ENCODE measurements around the gene BCL2.
A peak's percentile ranks its signal among the peaks of the same experiment; 100 is the strongest.

BCL2 gene

DNA sequence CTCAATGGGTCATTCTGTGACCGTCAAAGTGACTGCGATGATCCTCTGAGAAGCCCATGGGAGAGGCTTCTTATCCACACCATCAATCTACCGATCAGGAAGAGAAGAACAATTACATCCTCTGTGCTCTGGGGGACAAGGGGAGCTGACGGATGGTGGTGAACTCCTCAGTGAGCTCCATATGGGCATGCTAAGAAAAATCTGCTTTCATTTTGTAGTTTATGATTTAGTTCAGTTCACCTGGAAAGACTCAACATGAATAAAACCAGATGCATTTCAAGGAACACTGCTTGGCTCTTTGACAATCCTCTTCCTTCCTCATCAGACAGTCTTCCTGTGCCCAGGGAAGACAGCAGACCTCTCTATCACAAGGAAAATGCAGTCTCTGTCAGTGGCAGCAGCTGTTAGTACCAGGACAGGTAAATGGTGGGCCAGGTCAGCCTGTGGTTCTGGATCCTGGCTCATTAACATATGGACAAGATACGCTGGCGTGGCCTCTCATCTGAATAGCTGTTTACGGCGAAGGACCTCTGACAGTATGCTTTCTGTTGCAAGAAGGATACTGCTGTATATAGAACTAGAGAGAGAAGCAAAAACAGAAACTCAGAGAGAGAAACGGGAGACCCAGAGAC lies 176.9 kb downstream of the BCL2 start:
- DNase-seq (ENCODE audit: low read depth, low spot score), result no peak
- H3K4me3 ChIP-seq (ENCODE audit: low read length), result no peak overlapping the region

- DNase-seq (ENCODE audit: low read depth, low spot score), result no peak
- H3K4me3 ChIP-seq (ENCODE audit: low read length), result no peak overlapping the region
These were observed 177.8 kb downstream of the BCL2 start for GRCh38 chr18:63141778-63142176.

GRCh38 chr18:63140997-63141777 lies 178.4 kb downstream of the BCL2 start:
- H3K4me3 ChIP-seq (ENCODE audit: low read length), result no peak overlapping the region
- DNase-seq (ENCODE audit: low read depth, low spot score), result no peak

- no peak for DNase-seq (ENCODE audit: low read depth, low spot score)
- no peak overlapping the region for H3K4me3 ChIP-seq (ENCODE audit: low read length)
These were observed 179.5 kb downstream of the BCL2 start for GRCh38 chr18:63140038-63140450.

DNA sequence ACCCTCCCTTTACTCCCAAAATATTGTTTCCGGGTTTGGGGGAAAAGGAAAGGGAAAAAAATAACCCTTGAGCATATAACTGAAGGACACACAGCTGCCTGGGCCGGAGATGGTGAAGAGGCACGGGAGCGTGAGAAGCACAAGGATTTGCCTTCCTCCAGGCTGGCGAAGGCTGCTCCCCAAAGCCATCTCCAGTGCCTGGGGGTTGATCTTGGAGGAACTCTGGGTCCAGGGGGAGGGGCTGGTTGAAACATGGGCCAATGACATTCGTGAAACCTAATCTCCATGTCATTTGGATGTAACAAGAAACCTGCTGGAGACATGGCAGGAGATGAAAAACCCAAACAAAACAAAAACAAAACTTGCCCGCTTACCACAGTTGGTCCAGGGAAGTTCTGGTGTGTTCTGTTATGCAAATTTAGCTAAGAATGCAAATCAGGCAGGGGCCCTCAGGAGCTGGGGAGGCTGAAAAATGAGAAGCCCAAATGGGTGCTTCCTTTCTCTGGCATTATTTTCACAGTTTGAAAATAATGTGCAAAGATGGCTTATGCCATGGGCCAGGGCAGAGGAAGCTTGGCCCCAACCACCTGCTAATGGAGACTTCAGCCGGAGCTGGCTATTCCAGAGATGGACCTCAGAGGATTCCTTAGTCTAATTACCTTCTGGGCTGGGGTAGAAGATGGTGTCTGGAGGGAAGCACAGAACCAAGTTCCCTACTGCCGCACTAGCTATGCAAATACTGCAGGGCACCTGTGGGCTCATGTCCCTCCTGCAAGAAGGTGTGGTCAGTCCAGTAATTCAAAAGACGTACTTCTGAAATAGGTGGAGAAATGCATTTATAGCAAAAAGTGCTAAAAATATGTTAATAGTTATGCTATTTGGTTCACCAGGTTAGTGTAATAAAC lies 180.9 kb downstream of the BCL2 start:
- peak overlapping the region; percentile 43 for H3K4me3 ChIP-seq (ENCODE audit: low read length)
- DNase-seq (ENCODE audit: low read depth, low spot score), result peak; percentile 57

DNA sequence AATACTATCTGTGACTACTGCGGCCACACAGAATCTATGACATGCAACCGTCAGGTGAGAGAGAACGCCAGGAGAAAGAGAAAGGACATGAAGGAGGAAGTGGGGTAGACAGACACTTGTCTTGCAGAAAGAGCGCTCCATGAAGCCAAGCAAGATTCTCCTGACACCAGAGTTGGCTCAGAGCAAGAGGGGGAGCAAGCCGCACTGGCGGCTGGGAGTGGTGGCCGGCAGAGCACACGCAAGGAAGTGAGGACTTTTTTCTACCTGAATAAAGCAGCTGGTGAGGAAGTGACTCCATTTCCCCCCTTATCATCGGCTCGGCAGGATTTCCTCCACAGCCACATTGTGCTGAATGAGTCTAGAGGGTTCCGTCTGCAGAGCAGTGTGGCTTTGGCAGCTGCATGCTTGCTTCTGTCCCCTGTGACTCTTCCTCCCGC lies 181.6 kb downstream of the BCL2 start:
- DNase-seq (ENCODE audit: low read depth, low spot score), result peak; percentile 88

DNA sequence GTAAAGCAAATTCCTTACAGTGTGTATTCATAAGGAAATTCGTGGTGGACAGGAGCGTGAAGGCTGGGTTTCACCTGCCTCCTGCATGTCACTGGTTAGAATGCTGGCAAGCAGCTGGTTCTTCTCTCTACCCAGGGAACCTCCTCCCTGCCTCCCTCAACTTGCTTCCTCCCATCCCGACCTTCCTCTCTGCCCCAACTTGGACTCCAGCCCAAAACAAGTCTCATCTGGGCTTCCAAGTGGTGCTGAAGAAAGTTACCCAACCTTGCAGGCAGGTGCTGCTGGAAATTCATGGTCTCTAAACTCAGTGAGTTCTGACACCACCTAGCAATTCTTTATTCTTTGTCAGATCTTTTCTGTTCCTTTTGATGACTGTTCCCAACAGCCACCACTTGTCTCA lies 184.5 kb downstream of the BCL2 start:
- no peak for DNase-seq (ENCODE audit: low read depth, low spot score)
- H3K4me3 ChIP-seq (ENCODE audit: low read length), result no peak overlapping the region

More for the DNA sequence above, 181.6 kb downstream of the BCL2 start:
- H3K4me3 ChIP-seq (ENCODE audit: low read length), result peak overlapping the region; percentile 43

GRCh38 chr18:63132819-63133200 lies 186.8 kb downstream of the BCL2 start:
- no peak for DNase-seq (ENCODE audit: low read depth, low spot score)
- H3K4me3 ChIP-seq (ENCODE audit: low read length), result no peak overlapping the region

GRCh38 chr18:63131959-63132818 lies 187.4 kb downstream of the BCL2 start:
- no peak for DNase-seq (ENCODE audit: low read depth, low spot score)
- H3K4me3 ChIP-seq (ENCODE audit: low read length), result no peak overlapping the region

DNA sequence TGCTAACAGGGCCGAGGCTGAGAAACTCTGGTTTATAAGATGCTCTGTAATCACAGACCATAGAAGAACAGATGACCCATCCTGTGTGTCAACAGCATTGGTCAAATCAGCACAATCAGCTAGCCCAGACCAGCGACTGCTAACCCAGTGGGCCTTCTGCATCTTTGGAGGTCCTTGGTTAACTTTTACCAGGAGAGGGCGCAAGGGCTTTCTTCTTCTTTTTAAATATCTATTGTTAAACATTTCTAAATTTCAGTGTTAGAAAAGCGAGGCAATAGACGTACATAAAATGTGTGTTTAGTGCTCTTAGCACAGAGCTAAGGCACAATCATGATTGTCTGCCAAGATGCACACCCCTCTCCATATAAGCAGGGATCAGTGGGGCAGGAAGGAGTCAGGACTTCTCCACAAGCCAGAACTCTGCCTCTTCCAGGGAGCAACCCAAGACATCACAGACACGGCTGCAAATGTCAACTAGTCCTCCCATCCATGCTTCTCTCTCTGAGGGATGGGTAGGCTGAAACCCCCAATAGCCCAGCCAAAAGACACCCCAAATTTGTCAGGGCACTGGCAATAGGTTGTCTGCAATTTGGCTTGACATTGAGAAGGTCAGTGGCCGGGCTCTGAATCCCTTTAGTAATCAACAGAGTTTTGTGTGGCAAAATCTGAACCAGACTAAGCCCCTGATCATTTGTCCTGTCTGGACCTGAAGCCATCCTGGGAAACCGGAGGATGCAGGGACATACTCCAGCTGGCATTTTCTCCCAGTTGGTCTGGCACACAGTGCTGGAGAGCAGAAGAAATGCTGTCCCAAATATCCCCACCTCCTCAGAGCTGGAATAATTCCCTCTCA lies 188.2 kb downstream of the BCL2 start:
- no peak overlapping the region for H3K4me3 ChIP-seq (ENCODE audit: low read length)
- peak; percentile 44 for DNase-seq (ENCODE audit: low read depth, low spot score)

GRCh38 chr18:63130176-63130575 lies 189.4 kb downstream of the BCL2 start:
- H3K4me3 ChIP-seq (ENCODE audit: low read length), result no peak overlapping the region
- no peak for DNase-seq (ENCODE audit: low read depth, low spot score)

DNA sequence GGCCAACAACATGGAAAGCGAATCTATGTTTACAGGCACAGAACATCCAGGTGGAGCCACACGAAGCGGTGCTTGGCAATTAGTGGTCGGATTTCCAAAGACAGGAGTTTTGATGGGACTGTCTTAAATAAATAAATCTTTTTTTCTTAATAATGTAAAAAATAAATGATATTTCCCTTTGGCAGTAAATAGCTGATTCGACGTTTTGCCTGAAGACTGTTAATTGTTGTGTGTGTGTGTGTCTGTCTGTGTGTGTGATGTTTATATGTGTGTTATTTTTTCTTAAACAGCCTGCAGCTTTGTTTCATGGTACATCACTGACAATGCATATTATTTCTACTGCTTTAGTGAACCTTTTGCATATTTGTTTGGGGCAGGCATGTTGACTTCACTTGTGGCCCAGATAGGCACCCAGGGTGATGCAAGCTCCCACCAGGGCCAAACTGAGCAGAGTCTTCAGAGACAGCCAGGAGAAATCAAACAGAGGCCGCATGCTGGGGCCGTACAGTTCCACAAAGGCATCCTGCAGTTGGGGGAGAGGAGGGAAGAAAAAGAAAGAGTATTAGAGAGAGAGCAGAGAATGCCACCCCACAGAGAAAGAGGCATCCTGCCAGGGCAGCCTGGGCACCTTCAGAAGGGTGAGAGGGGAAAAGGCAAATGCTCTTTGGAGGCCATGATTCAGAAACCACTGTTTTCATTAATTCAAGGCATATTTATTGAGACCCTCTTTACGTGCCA lies 191.2 kb downstream of the BCL2 start:
- no peak for DNase-seq (ENCODE audit: low read depth, low spot score)
- H3K4me3 ChIP-seq (ENCODE audit: low read length), result no peak overlapping the region

DNA sequence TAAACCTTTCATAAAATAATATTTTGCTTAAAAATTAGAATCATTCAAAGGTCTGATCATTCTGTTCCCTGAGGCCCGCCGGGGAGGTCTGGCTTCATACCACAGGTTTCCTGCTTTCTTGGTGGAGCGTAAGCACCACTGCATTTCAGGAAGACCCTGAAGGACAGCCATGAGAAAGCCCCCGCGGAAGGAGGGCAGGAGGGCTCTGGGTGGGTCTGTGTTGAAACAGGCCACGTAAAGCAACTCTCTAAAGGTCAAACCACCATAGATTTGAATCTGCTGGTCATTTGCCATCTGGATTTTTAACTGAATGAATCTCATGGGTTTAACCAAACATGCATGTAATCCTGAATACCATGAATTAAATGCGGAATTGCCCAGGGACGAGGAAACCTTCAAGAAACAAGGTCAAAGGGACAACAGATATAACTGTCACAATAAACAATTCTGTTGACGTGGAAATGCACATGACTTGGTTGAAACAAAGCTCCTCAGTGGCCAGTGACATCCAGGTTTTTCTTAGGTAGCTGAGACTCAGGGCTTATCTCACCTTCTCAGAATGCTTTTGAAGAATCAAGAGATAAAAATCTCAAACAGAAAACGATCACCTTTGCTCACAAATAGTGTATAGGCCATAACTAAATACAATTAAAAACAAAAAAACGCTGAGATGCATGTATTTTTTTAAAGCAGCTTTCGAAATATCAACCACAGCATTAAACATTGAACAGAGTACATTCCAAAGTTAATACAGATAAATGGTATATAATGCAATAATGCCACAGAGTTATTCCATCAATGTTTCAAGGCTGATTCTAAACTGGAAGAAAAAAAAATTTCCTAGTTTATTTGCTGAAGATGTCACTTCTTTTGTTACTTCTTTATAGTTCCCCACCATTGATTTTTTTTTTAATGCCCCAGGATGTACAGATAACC lies 193.2 kb downstream of the BCL2 start:
- DNase-seq (ENCODE audit: low read depth, low spot score), result no peak
- no peak overlapping the region for H3K4me3 ChIP-seq (ENCODE audit: low read length)

DNA sequence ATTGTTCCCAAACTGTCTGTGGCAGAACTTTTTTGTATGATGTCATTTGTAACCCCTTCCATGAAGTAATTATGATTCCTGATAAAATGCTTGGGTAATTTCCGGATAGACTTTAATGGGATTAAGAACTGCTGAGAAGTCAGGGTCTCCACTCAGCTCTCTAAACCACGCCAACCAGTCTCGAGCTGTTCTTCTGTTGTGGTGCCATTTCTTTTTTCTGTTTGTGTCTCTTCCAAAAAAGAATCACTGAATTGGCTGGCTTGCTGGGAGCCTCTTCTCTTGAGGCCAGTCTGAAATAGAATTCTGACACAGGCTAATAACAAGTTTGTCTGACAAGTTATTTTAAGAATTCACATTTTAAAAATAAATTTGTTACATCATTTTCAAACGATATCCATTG lies 198.9 kb downstream of the BCL2 start:
- H3K4me3 ChIP-seq (ENCODE audit: low read length), result no peak overlapping the region
- DNase-seq (ENCODE audit: low read depth, low spot score), result no peak

DNA sequence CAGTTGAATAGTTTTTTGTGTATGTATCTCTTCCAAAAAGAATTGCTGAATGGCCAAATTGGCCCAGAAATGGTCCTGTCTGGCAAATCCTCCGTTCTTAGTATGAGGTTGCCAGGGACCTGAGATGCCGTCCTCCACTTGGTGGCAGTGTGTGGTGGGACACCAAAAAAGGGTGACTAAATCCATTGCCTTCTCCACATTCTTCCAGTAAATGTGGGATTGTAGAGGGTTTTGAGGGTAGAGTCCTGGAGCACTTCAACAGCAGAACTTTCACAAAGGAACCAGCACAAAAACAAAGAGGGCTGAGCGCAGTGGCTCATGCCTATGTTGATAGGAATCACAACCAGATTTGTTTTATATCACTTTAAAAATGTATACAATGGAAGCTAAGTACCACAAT lies 199.9 kb downstream of the BCL2 start:
- no peak overlapping the region for H3K4me3 ChIP-seq (ENCODE audit: low read length)
- DNase-seq (ENCODE audit: low read depth, low spot score), result no peak

GRCh38 chr18:63113899-63114565 lies 205.5 kb downstream of the BCL2 start:
- no peak overlapping the region for H3K4me3 ChIP-seq (ENCODE audit: low read length)
- no peak for DNase-seq (ENCODE audit: low read depth, low spot score)
